ENCODE results near the gene SAMD11.
"Not testable (repeated sequence)": the region's sequence is repeated elsewhere in the genome, so short reads cannot be mapped to it uniquely, and the experiment has no call there.

The SAMD11 gene, protein sequence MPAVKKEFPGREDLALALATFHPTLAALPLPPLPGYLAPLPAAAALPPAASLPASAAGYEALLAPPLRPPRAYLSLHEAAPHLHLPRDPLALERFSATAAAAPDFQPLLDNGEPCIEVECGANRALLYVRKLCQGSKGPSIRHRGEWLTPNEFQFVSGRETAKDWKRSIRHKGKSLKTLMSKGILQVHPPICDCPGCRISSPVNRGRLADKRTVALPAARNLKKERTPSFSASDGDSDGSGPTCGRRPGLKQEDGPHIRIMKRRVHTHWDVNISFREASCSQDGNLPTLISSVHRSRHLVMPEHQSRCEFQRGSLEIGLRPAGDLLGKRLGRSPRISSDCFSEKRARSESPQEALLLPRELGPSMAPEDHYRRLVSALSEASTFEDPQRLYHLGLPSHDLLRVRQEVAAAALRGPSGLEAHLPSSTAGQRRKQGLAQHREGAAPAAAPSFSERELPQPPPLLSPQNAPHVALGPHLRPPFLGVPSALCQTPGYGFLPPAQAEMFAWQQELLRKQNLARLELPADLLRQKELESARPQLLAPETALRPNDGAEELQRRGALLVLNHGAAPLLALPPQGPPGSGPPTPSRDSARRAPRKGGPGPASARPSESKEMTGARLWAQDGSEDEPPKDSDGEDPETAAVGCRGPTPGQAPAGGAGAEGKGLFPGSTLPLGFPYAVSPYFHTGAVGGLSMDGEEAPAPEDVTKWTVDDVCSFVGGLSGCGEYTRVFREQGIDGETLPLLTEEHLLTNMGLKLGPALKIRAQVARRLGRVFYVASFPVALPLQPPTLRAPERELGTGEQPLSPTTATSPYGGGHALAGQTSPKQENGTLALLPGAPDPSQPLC

GRCh38 chr1:923131-923990, at the start of gene SAMD11:
TSS of gene SAMD11 (plus strand) at chr1:923923. CDS start at chr1:924432, 509 bp downstream.
- DNase-seq, result peak; percentile 65

- DNase-seq, result not testable (repeated sequence)
These were observed 47.1 kb upstream of the SAMD11 start for GRCh38 chr1:876428-877208.

DNA sequence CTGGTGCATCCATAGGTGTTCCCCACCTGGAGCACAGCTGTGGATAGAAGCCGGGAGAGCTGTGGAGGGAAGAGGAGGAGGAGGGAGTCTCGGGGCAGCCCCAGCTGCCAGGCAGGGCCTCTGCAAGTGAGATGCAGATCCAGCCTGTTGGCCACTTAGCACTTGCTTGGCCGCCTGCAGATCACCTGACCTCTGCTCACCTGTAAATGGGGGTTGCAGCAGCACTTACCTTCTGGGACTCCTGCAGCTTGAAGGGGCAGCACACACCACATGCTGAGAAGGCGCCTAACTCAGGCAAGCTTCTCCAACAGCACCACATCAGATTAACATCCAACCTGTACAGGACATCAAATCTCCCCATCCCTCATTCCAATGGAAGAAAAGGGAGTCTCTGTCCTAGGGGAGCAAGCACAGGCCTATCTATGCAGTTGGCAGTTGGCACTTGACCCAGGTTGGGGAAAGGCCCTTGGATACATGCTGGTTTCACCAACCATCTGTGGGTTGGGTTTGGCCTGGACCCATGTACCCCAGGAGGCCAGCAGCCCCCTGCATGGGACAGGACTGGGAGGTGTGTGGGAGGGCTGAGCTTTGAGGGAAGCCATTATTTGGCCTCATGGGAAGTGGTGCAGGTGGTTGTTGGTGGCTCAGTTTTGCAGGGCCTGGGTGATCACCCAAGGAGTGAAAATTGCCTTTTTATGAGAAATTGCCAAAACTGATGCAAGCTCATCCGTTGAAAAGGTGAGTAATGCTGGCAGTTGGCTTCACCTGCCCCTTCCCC, 46.3 kb upstream of the SAMD11 start:
- DNase-seq, result not testable (repeated sequence)

DNA sequence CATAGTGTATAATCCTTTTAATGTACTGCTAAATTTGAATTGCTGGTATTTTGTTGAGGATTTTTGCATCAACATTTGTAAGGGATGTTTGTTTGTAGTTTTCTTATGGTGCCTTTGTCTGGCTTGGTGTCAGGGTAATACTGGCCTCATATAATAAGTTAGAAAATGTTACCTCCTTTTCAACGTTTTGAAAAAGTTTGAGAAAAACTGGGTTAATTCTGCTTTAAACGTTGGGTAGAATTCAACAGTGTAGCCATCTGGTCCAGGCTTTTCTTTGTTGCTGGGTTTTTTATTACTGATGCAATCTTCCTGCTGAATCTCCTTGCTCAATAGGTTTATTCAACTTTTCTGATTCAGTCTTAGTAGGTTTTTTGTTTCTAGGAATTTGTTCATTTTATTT, 43.2 kb upstream of the SAMD11 start:
- not testable (repeated sequence) for DNase-seq

DNA sequence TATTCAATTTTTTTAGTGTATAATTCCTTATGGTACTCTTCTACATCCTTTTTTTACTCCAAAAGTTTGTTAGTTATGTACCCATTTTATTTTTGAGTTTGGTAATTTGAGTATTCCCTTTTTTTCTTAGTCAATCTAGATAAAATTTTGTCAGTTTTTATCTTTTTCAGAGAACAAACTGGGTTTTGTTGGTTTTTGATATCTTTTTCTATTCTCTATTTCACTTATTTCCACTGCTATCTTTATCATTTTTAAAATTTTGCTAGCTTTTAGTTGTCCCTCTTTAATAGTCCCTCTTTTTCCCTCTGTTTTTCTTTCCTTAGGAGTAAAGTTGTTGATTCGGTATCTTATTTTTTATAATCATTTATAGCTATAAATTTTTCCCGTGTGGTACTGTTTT, 42.8 kb upstream of the SAMD11 start:
- not testable (repeated sequence) for DNase-seq

- DNase-seq, result no peak
These were observed 37.4 kb upstream of the SAMD11 start for GRCh38 chr1:886311-886710.

- no peak for DNase-seq
These were observed 37.0 kb upstream of the SAMD11 start for GRCh38 chr1:886760-887159.

- DNase-seq, result no peak
These were observed 35.4 kb upstream of the SAMD11 start for GRCh38 chr1:888297-888696.

DNA sequence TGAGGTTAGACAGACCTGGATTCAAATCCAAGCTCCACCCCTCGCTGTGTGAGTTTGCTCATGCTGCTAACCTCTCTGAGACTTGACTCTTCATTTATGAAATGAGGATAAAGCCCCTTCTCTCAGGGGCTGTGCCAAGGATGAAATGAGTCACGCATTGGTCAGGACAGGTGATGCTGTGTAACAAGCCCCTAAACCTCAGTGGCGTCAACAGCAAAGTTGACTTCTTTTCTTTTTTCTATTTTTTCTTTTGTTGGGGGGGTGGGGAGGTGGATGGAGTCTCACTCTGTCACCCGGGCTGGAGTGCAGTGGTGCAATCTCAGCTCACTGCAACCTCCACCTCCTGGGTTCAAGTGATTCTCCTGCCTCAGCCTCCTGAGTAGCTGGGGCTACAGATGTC, 33.9 kb upstream of the SAMD11 start:
- DNase-seq, result not testable (repeated sequence)

GRCh38 chr1:890234-890633, 33.5 kb upstream of the SAMD11 start:
- DNase-seq, result not testable (repeated sequence)

- DNase-seq, result no peak
These were observed 33.1 kb upstream of the SAMD11 start for GRCh38 chr1:890661-891060.

DNA sequence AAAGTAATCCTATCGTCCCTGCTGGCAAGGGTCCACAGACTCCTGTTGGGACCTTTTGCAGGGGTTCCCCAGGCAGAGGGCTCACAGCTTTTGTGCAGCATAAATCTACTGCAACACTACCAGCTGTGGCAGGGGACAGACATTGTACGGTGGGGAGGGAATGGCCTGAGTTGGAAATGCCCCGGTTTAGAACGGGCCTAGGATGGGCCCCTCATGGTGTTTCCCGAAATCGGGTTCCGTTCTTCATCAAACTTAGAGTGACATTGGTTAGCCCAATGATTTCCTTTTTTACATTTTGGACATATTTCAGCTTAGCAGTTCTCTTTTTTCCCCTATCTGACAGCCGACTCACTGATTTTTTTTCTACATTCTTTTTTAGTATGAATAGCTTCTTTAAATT, 26.5 kb upstream of the SAMD11 start:
- no peak for DNase-seq

- not testable (repeated sequence) for DNase-seq
These were observed 25.8 kb upstream of the SAMD11 start for GRCh38 chr1:897951-898350.

GRCh38 chr1:899636-900317, 23.9 kb upstream of the SAMD11 start:
- no peak for DNase-seq

DNA sequence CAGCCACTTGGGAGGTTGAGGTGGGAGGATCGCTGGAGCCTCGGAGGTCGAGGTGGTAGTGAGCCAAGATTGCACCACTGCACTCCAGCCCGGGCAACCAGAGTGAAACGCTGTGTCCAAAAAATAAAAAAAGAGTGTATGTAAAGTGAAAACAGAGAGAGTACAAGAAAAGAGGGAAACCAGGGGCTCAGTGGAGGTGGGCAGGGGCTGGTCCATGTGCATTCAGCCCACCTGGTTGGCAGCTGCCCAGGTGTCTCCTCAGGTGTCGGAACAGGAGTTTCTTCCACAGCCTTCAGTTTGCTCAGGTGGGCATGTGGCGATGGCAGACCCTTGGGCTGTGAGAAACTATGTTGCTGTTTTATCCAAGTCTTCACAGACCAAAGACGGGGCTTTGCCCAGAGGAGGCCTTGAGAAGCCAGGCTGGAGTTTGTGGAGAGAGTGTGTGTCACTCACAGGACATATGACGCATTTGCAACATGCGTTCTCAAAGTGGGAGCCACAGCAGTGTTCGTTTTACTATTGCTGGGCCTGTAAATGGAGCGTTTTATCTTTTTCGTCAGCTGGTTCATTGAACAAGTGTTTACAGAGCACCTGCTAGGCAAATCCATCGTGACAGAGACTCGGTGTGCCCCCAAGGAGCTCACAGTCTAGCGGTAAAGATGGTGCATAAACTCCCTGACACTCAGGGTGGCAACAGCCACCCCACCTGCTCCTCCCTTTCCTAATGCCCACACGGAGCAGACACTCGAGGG, 22.4 kb upstream of the SAMD11 start:
- DNase-seq, result no peak

DNA sequence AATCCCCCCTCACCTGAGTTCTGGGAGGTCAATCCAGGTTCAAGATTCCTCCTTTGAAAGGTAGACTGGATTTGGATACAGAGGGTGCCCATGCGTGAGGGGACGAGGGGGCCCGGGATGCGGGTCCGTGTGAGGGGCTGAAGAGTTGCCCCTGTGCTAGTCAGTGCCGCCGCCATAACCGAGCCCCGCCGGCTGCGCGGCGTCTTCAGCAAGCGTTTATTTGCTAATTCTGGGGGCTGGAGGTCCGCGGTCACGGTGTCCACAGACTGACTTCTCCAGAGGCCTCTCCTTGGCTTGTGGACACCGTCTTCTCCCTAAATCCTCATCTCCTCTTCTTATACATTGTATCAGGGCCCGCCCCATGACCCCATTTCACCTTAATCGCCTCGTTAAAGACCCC, 20.9 kb upstream of the SAMD11 start:
- DNase-seq, result no peak

- DNase-seq, result no peak
These were observed 20.4 kb upstream of the SAMD11 start for GRCh38 chr1:903305-903704.

DNA sequence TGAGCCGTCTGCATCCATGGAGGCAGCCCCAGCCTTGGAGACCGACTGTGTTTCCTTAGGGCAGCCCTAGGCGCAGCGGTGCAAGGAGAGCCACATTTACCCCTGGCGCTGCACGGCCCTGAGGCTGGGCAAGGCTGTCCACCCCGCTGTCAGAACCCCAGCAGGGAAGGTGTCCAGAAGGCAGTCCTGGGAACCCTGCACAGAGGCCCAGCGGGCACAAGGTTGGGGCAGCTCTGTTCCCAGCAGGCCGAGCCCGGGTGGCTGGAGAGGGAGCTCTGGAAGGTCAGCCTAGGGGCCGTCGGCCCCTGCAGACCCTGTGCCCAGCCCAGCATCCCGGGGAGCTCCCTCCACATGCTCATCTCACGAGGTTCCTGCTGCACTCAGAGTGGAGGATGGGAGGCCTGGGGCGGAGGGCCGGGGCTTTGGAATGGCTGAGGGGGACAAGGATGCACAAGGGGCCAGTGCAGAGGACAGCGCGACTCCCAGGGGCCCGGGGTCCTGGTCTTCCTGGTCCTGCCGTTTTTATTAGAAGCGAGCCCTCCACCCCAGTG, 19.9 kb upstream of the SAMD11 start:
- DNase-seq, result no peak

DNA sequence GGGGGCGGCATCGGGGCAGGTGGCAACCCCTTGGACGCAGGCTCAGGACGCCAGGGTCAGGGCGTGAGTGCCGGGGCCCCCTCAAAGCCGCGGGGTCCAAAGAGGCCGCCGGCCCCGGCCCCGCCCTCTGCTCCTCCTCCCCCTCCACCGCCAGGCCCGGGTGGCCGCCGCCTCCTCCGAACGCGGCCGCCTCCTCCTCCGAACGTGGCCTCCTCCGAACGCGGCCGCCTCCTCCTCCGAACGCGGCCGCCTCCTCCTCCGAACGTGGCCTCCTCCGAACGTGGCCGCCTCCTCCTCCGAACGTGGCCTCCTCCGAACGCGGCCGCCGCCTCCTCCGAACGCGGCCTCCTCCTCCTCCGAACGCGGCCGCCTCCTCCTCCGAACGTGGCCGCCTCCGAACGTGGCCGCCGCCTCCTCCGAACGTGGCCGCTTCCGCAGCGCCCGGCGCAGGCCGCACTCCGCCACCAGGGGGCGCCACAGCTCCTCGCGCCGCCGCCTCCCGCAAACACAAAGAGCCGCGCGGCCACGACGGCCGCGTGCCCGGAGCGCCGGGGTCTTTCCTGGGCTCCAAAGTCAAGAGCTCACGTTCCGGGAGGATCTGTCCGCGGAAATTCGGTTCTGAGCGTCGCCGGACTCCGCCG, 19.3 kb upstream of the SAMD11 start:
- peak; percentile 77 for DNase-seq
